Cardiac fibroblast (primary cell): Measurements from ENCODE around the gene PIK3R5.

Experiments
- DNase-seq, 2 donors: peaks; one replicate each; pipeline versions ENCODE4 v3.0.0 to v3.0.0-alpha.2; 2010; ENCODE audit warnings: low read depth in 2 of 2
- H3K4me3 ChIP-seq, 2 donors: replicated peaks in 1 of 2; 1 replicate in 1 of 2; 2 replicates in 1 of 2; pipeline ENCODE4 v1.5.1; 2011; ENCODE audit warnings: low read depth in 2 of 2, low read length in 2 of 2, mild to moderate bottlenecking in 2 of 2, moderate library complexity in 1 of 2
- CTCF ChIP-seq: IDR thresholded peaks from one replicate; pipeline ENCODE4 v1.5.1; 2011; ENCODE audit warnings: low read depth, mild to moderate bottlenecking, low read length, inconsistent platforms

Gene PIK3R5

GRCh38 chr17:8835631-8836364 is 129.7 kb downstream of the PIK3R5 start:
- no peak overlapping the region for H3K4me3 ChIP-seq
- no peak for DNase-seq
- TF ChIP-seq CTCF = no peak

- H3K4me3 ChIP-seq = no peak overlapping the region
- DNase-seq = no peak
- TF ChIP-seq CTCF = no peak
Observed at GRCh38 chr17:8835106-8835505, 130.4 kb downstream of the PIK3R5 start.

- H3K4me3 ChIP-seq = no peak overlapping the region
- no peak for DNase-seq
- peak; percentile 35 for TF ChIP-seq CTCF
Observed at GRCh38 chr17:8832711-8833352, 132.7 kb downstream of the PIK3R5 start.

- no peak for TF ChIP-seq CTCF
- H3K4me3 ChIP-seq = no peak overlapping the region
- no peak for DNase-seq
Observed at GRCh38 chr17:8831234-8831849, 134.2 kb downstream of the PIK3R5 start.

- TF ChIP-seq CTCF = no peak
- DNase-seq = no peak
- H3K4me3 ChIP-seq = no peak overlapping the region
Observed at GRCh38 chr17:8830141-8830540, 135.4 kb downstream of the PIK3R5 start.

GRCh38 chr17:8829036-8829941 is 136.2 kb downstream of the PIK3R5 start:
- H3K4me3 ChIP-seq = no peak overlapping the region
- TF ChIP-seq CTCF = no peak
- no peak for DNase-seq
